K562 (cell line): ENCODE results near the gene KRT28. TPM values are rescaled to one million over a fixed set of nuclear protein-coding genes. Genes with fewer than 3 reads are reported as not detected.

Experiments used
- NRF1 ChIP-seq, 2 experiments: fragments of 450-650 bp; IDR thresholded peaks in 1 of 2; conservative IDR thresholded peaks in 1 of 2; 2 replicates each; pipeline ENCODE4 v1.6.1; 2014; ENCODE audit warnings: mild to moderate bottlenecking in 2 of 2
- POLR3A ChIP-seq: IDR thresholded peaks from 2 replicates; pipeline ENCODE4 v1.6.1; 2011; ENCODE audit warnings: borderline replicate concordance, mild to moderate bottlenecking, moderate library complexity; ENCODE audit not compliant: insufficient read length, insufficient read depth; ENCODE audit errors: extremely low read depth
- SMARCE1 ChIP-seq: fragments of 450-650 bp; IDR thresholded peaks from 2 replicates; pipeline ENCODE4 v1.7.1; 2016; ENCODE audit warnings: mild to moderate bottlenecking
- SOX6 ChIP-seq: fragments of 450-650 bp; IDR thresholded peaks from 2 replicates; pipeline ENCODE4 v1.6.1; 2014; ENCODE audit warnings: mild to moderate bottlenecking
- TCF3 ChIP-seq: sonication (generic); formaldehyde crosslinking; IDR thresholded peaks from 2 replicates; pipeline ENCODE4 v1.4.0; 2020; ENCODE audit warnings: mild to moderate bottlenecking, missing genetic modification reagents
- polyA plus RNA-seq, 8 experiments: library from polyadenylated mRNA; depleted of rRNA in 4 of 8; stranded (reverse) in 5 of 8; unstranded in 3 of 8; fragments of >200 nt; fragmentation: Nextera tagmentation in 2 of 8; fragmentation: Illumina TruSeq in 1 of 8; extraction: Ambion mirVana in 2 of 8; extraction: Trizol in 1 of 8; gene quantifications; 2 replicates each; pipeline versions ENCODE4 v1.2.1 to v1.2.3, GENCODE V29; 2011 to 2014; ENCODE audit warnings: inconsistent platforms in 1 of 8, missing spikeins in 1 of 8
- total RNA-seq, 7 experiments: library from RNA; depleted of rRNA in 6 of 7; stranded (reverse); fragments of >200 nt in 6 of 7; fragmentation: Illumina TruSeq in 2 of 7; extraction: Trizol in 2 of 7; gene quantifications; 2 replicates each; pipeline versions ENCODE4 v1.2.1 to v1.2.3, GENCODE V29; 2011 to 2021; ENCODE audit warnings: low replicate concordance in 1 of 7
- TF ChIP-seq, protein P1 (sequence below): IDR thresholded peaks from 3 replicates; pipeline ENCODE4 v1.6.1; 2011; ENCODE audit warnings: borderline replicate concordance, mild to moderate bottlenecking, moderate library complexity; ENCODE audit not compliant: insufficient read length; ENCODE audit errors: extremely low read depth
- TF ChIP-seq, protein P2 (sequence below), 2 experiments: IDR thresholded peaks in 1 of 2; conservative IDR thresholded peaks in 1 of 2; 2 replicates each; pipeline ENCODE4 v1.6.1; 2016; ENCODE audit warnings: low read depth in 2 of 2, mild to moderate bottlenecking in 1 of 2, missing compliant biosample characterization in 1 of 2, missing genetic modification characterization in 1 of 2, moderate library complexity in 1 of 2

KRT28 gene
- total and polyA plus RNA-seq, 9 of the 15 experiments (the other 6 are each of a cell fraction or from before 2014, with no cell fraction given) = not detected

DNA sequence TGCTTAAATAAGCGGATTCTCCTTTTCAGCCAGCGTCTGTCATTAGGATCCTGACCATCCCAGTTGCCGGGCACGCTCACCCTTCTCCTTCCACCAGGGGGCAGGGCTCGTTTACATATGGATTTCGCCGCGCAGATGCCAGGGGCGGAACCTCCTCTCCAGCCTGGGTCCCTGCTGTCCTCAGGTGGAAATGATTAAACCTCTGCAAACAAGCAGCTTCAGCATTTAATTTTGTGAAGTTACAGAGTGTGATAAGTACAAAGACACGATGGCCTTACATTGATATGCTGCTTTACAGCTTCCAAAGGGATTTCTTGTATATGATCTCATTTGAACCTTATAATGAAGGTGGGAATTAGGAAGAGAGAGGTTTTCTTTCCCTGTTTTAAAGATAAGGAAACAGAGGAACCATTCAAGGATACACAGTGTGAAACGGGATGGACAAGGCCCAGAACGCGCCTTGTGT lies 3.9 kb upstream of the KRT28 start (continued):
- TF ChIP-seq, protein P1, sequence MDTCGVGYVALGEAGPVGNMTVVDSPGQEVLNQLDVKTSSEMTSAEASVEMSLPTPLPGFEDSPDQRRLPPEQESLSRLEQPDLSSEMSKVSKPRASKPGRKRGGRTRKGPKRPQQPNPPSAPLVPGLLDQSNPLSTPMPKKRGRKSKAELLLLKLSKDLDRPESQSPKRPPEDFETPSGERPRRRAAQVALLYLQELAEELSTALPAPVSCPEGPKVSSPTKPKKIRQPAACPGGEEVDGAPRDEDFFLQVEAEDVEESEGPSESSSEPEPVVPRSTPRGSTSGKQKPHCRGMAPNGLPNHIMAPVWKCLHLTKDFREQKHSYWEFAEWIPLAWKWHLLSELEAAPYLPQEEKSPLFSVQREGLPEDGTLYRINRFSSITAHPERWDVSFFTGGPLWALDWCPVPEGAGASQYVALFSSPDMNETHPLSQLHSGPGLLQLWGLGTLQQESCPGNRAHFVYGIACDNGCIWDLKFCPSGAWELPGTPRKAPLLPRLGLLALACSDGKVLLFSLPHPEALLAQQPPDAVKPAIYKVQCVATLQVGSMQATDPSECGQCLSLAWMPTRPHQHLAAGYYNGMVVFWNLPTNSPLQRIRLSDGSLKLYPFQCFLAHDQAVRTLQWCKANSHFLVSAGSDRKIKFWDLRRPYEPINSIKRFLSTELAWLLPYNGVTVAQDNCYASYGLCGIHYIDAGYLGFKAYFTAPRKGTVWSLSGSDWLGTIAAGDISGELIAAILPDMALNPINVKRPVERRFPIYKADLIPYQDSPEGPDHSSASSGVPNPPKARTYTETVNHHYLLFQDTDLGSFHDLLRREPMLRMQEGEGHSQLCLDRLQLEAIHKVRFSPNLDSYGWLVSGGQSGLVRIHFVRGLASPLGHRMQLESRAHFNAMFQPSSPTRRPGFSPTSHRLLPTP = no peak
- TF ChIP-seq SOX6 (no peak), TCF3 (no peak), NRF1 (conservative IDR thresholded peaks at IDR 0.05 in 1 of 2, IDR thresholded peaks at IDR 0.05 in 1 of 2) (0 out of 4 replicates have a peak, but pooled peaks of 1 of the 2 experiments have one; percentile 27), POLR3A (no peak), SMARCE1 (no peak)
- TF ChIP-seq, protein P2, sequence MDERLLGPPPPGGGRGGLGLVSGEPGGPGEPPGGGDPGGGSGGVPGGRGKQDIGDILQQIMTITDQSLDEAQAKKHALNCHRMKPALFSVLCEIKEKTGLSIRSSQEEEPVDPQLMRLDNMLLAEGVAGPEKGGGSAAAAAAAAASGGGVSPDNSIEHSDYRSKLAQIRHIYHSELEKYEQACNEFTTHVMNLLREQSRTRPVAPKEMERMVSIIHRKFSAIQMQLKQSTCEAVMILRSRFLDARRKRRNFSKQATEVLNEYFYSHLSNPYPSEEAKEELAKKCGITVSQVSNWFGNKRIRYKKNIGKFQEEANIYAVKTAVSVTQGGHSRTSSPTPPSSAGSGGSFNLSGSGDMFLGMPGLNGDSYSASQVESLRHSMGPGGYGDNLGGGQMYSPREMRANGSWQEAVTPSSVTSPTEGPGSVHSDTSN (CRISPR knock-in tag; IDR thresholded peaks at IDR 0.05; ENCODE audit: low read depth) = no peak
- TF ChIP-seq, protein P2 (tag; conservative IDR thresholded peaks at IDR 0.05; ENCODE audit: low read depth) = no peak
